ENCODE data around the gene ELOA2. TPM values are rescaled to one million over a fixed set of nuclear protein-coding genes. Genes with fewer than 3 reads are reported as not detected.
"Not testable (repeated sequence)": the region's sequence is repeated elsewhere in the genome, so short reads cannot be mapped to it uniquely, and the experiment has no call there.

ELOA2 gene
- total RNA-seq, 3 donors from 2014 or later, result not detected

- Histone ChIP-seq H3K36me3 (no peaks in the 10 kb centered on the region), H3K4me3 (no peak overlapping the region), H3K27ac (no peak overlapping the region), H3K27me3 (no peaks in the 10 kb centered on the region), H3K4me1 (no peaks in the 10 kb centered on the region), H3K9me3 (no peaks in the 10 kb centered on the region)
- DNase-seq (ENCODE audit: low spot score in 2 of 2), result no peak
- no peak for TF ChIP-seq POLR2AphosphoS5 (IDR thresholded peaks at IDR 0.05)
- TF ChIP-seq, protein P1, sequence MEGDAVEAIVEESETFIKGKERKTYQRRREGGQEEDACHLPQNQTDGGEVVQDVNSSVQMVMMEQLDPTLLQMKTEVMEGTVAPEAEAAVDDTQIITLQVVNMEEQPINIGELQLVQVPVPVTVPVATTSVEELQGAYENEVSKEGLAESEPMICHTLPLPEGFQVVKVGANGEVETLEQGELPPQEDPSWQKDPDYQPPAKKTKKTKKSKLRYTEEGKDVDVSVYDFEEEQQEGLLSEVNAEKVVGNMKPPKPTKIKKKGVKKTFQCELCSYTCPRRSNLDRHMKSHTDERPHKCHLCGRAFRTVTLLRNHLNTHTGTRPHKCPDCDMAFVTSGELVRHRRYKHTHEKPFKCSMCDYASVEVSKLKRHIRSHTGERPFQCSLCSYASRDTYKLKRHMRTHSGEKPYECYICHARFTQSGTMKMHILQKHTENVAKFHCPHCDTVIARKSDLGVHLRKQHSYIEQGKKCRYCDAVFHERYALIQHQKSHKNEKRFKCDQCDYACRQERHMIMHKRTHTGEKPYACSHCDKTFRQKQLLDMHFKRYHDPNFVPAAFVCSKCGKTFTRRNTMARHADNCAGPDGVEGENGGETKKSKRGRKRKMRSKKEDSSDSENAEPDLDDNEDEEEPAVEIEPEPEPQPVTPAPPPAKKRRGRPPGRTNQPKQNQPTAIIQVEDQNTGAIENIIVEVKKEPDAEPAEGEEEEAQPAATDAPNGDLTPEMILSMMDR (IDR thresholded peaks at IDR 0.05), result peak in 2 of 3 donors; percentile 44 to 54
- intact Hi-C loops (cut with DNase I; ENCODE audit: low total_unique reads), result no loop called here
Observed at GRCh38 chr18:47050468-47050867, 15.0 kb upstream of the ELOA2 start.

- no peak for TF ChIP-seq POLR2AphosphoS5 (IDR thresholded peaks at IDR 0.05)
- no peak for TF ChIP-seq POLR2A (IDR thresholded peaks at IDR 0.05)
- TF ChIP-seq, protein P1 (IDR thresholded peaks at IDR 0.05), result no peak
- H3K27me3 ChIP-seq, result no peaks in the 10 kb centered on the region
- intact Hi-C loops (cut with DNase I; ENCODE audit: low total_unique reads), result no loop called here
Observed at GRCh38 chr18:47040982-47041381, 5.6 kb upstream of the ELOA2 start.

GRCh38 chr18:47036927-47037578 is 1.6 kb upstream of the ELOA2 start:
- Histone ChIP-seq H3K27ac (no peak overlapping the region), H3K36me3 (no peaks in the 10 kb centered on the region), H3K4me1 (no peaks in the 10 kb centered on the region), H3K27me3 (no peaks in the 10 kb centered on the region), H3K4me3 (no peak overlapping the region), H3K9me3 (peaks cover 0 to 8% of the 10 kb centered on the region in 2 donors)
- DNase-seq (ENCODE audit: low spot score in 2 of 2), result no peak
- TF ChIP-seq POLR2A (IDR thresholded peaks at IDR 0.05) (no peak), POLR2AphosphoS5 (IDR thresholded peaks at IDR 0.05) (no peak)
- TF ChIP-seq, protein P1 (IDR thresholded peaks at IDR 0.05), result no peak
- intact Hi-C loops (cut with DNase I; ENCODE audit: low total_unique reads), result no loop called here

More at GRCh38 chr18:47040982-47041381, 5.6 kb upstream of the ELOA2 start:
- Histone ChIP-seq H3K4me3 (no peak overlapping the region), H3K4me1 (no peaks in the 10 kb centered on the region), H3K36me3 (no peaks in the 10 kb centered on the region), H3K27ac (no peak overlapping the region), H3K9me3 (no peaks in the 10 kb centered on the region)
- no peak for DNase-seq (ENCODE audit: low spot score in 2 of 2)

- TF ChIP-seq, protein P1 (IDR thresholded peaks at IDR 0.05), result no peak
- no peak for TF ChIP-seq POLR2AphosphoS5 (IDR thresholded peaks at IDR 0.05)
- no peak for TF ChIP-seq POLR2A (IDR thresholded peaks at IDR 0.05)
- Histone ChIP-seq H3K27me3 (no peaks in the 10 kb centered on the region), H3K9me3 (peaks cover 0 to 8% of the 10 kb centered on the region in 2 donors), H3K36me3 (no peaks in the 10 kb centered on the region), H3K27ac (no peak overlapping the region), H3K4me3 (no peak overlapping the region), H3K4me1 (no peaks in the 10 kb centered on the region)
- intact Hi-C loops (cut with DNase I; ENCODE audit: low total_unique reads), result no loop called here
- no peak for DNase-seq (ENCODE audit: low spot score in 2 of 2)
Observed at GRCh38 chr18:47036298-47036874, 965 bp upstream of the ELOA2 start.

DNA sequence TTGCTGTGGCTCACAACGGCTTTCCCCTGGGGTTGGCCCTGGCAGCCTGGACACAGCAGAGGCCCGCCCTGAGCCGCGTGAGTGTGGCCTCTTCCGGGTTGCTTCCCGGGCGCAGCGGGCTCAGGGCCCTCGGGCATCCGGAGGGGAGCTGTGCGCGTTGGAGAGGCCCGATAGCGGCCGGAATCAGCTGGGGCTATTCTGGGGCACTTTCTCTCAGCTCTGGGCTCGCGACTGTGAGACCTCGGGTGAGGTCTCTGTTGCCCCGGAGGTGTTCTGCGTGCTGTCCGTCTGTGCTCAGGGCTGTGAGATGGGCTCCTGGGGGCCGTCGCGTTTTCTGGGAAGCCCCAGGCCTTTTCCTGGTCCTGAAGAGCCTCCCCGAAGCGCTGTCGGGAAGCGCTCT is 830 bp downstream of the ELOA2 start:
- intact Hi-C loops (cut with DNase I; ENCODE audit: low total_unique reads); H3K27ac ChIP-seq; H3K4me3 ChIP-seq; H3K4me1 ChIP-seq; DNase-seq (ENCODE audit: low spot score in 2 of 2); H3K9me3 ChIP-seq; H3K36me3 ChIP-seq; H3K27me3 ChIP-seq: not testable (repeated sequence)

Measured in breast epithelium (tissue), 4 donors.